Astrocyte of the cerebellum (primary cell): ENCODE results near the gene TOR1AIP2.
A peak's percentile ranks its signal among the peaks of the same experiment; 100 is the strongest.

Experiments
- DNase-seq: peaks from one replicate; pipeline ENCODE4 v3.0.0-alpha.2; 2011; ENCODE audit warnings: low read depth
- H3K4me3 ChIP-seq: 2 replicates; pipeline ENCODE4 v1.5.1; 2011; ENCODE audit warnings: mild to moderate bottlenecking, low read depth, low read length, moderate library complexity
- CTCF ChIP-seq: IDR thresholded peaks from 2 replicates; pipeline ENCODE4 v1.5.1; 2012; ENCODE audit warnings: low read length, low read depth, moderate library complexity, mild to moderate bottlenecking; ENCODE audit errors: missing control alignments
- in situ Hi-C: cut with HindIII; loops from 2 replicates; pipeline ENCODE4 v1.10.0; 2017; ENCODE audit warnings: low sequenced_read_pairs

The TOR1AIP2 gene

DNA sequence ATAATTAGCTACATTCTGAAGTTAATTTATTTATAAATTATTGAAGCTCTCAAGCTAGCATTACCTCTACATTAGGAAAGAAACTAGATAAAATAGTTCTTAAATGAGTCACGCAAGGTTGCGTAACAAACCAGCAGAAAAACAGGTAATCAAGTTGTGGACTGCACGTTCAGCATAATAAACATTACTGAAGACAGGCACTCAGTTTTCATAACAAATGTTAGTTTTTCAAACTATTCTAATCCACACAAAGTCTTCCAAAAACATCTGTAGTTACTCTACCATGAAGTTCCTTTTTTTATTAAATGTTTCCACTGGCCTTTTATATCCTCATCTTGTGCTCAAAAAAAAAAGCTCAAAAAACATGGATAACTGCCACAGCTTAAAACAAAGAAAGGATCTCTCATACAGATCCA, 1.3 kb downstream of the TOR1AIP2 start:
- in situ Hi-C loops = no loop called here
- H3K4me3 ChIP-seq = peak overlapping the region; percentile 89
- TF ChIP-seq CTCF = no peak
- DNase-seq = no peak

DNA sequence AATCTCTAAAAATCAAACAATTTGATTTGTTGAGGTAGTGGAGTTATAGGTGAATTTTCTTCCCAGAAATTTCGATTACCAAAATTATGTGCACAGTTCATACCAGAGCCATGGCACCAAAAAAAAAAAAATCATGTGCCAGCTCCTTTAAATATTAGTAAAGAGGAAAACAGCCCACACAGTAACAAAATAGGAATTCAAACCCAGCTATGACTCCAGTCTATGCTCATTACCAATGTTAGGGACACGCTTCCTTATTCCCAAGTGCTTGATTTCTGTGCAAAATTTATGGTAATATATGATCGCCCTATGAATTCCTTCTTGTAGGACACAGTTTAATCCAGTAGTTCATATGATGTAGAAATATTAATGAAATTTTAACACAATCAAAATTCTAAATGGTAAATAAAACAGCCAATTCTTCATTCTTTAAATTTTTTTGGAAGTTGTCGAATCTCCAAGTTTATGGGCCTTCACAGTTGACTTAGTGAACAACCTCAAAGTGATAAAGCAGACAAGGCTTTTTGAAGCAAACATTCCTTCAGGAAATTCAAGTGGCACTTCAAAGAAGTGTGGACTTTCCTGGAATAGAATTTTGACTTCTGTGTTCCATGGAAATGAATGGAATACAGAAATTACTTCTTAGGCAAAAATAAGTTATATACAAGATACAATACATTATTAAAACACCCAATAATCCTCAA, 1.9 kb downstream of the TOR1AIP2 start:
- no peak for DNase-seq
- H3K4me3 ChIP-seq = peak overlapping the region; percentile 89
- TF ChIP-seq CTCF = no peak
- in situ Hi-C loops = no loop called here

- in situ Hi-C loops = no loop called here
- TF ChIP-seq CTCF = no peak
- H3K4me3 ChIP-seq = no peak overlapping the region
- DNase-seq = no peak
Measured at GRCh38 chr1:179873438-179873851, 4.2 kb downstream of the TOR1AIP2 start.

GRCh38 chr1:179872558-179872957, 5.0 kb downstream of the TOR1AIP2 start:
- no peak for TF ChIP-seq CTCF
- H3K4me3 ChIP-seq = no peak overlapping the region
- in situ Hi-C loops = no loop called here
- DNase-seq = no peak

- no peak overlapping the region for H3K4me3 ChIP-seq
- no peak for DNase-seq
- TF ChIP-seq CTCF = no peak
- in situ Hi-C loops = no loop called here
Measured at GRCh38 chr1:179871940-179872339, 5.7 kb downstream of the TOR1AIP2 start.

- no peak overlapping the region for H3K4me3 ChIP-seq
- in situ Hi-C loops = no loop called here
- TF ChIP-seq CTCF = no peak
- no peak for DNase-seq
Measured at GRCh38 chr1:179870870-179871269, 6.7 kb downstream of the TOR1AIP2 start.
